ENCODE measurements around the gene MELK. TPM values are rescaled to one million over a fixed set of nuclear protein-coding genes. Genes with fewer than 3 reads are reported as not detected.

The MELK gene
- total and polyA plus RNA-seq, 2 donors (not counting 3 experiments of a cell fraction or from before 2014, with no cell fraction given), result 19.1 to 52.1 TPM

GRCh38 chr9:36535107-36535506 lies 37.6 kb upstream of the MELK start:
- no TSS peak for BruUV-seq (replicated peaks)
- POLR2A ChIA-PET, result interaction anchor here (0.7 kb wide), 1 partner anchor 216 kb away, joined by 6 read pairs; no protein-coding TSS in a partner anchor

More at GRCh38 chr9:36535107-36535506, 37.6 kb upstream of the MELK start:
- Histone ChIP-seq H3K27ac (ENCODE audit: insufficient read depth, low read depth, low read length) (no peak overlapping the region), H3K4me2 (ENCODE audit: insufficient read depth, low read length) (no peak overlapping the region), H3K9ac (replicated peaks; ENCODE audit: extremely low read depth, insufficient read depth, low read length) (no peak overlapping the region), H3K79me2 (ENCODE audit: control insufficient read depth, insufficient read depth, low read length) (no peaks in the 10 kb centered on the region), H3K9me1 (replicated peaks; ENCODE audit: control insufficient read depth, extremely low read depth, insufficient read depth, low read length) (no peaks in the 10 kb centered on the region), H2AFZ (ENCODE audit: low read depth, low read length) (no peak overlapping the region), H3K4me3 (replicated peaks in 1 of 3; ENCODE audit: insufficient read depth in 1 of 3, low read depth in 1 of 3, low read length in 3 of 3) (no peak overlapping the region), H4K20me1 (replicated peaks; ENCODE audit: control insufficient read depth, extremely low read depth, insufficient read depth, low read length) (no peaks in the 10 kb centered on the region), H3K27me3 (ENCODE audit: control insufficient read depth in 2 of 2, insufficient read depth in 2 of 2, low read length in 2 of 2) (peaks cover 1 to 6% of the 10 kb centered on the region in 2 experiments), H3K9me3 (replicated peaks; ENCODE audit: control insufficient read depth, insufficient read depth, low read length) (no peaks in the 10 kb centered on the region), H3K4me1 (ENCODE audit: control insufficient read depth, extremely low read depth, insufficient read depth, low read length) (peaks cover 4% of the 10 kb centered on the region), H3K36me3 (ENCODE audit: control insufficient read depth in 2 of 2, extremely low read depth in 1 of 2, insufficient read depth in 2 of 2, low read length in 2 of 2) (no peaks in the 10 kb centered on the region)
- DNase-seq (ENCODE audit: low read depth, low spot score), result no peak
- CTCF ChIA-PET, result no interaction called here
- intact Hi-C loops (cut with micrococcal nuclease) (no loop called here), dilution Hi-C loops (cut with MboI; ENCODE audit: extremely low pct_ligation_motif_present, low sequenced_read_pairs) (no loop called here)
- FAIRE-seq, result no peak
- TF ChIP-seq POLR2A (IDR thresholded peaks at IDR 0.05; ENCODE audit: low read depth, low read length) (no peak), CTCF (IDR thresholded peaks at IDR 0.05; ENCODE audit: extremely low read depth in 1 of 2, insufficient read depth in 1 of 2, low read depth in 1 of 2, low read length in 2 of 2) (no peak), POLR2AphosphoS5 (IDR thresholded peaks at IDR 0.05; ENCODE audit: insufficient read depth, low read depth, low read length) (no peak), GATA2 (IDR thresholded peaks at IDR 0.05; ENCODE audit: insufficient read depth, insufficient read length, low read depth, low read length) (no peak), EZH2 (IDR thresholded peaks at IDR 0.05; ENCODE audit: borderline replicate concordance, low read depth, low read length, severe bottlenecking) (no peak), MYC (IDR thresholded peaks at IDR 0.05; ENCODE audit: low read depth, low read length) (no peak), FOS (IDR thresholded peaks at IDR 0.05; ENCODE audit: borderline replicate concordance, insufficient read depth, low read length) (no peak), JUN (IDR thresholded peaks at IDR 0.05; ENCODE audit: borderline replicate concordance, insufficient read depth, insufficient read length, low read depth) (no peak)
- TF ChIP-seq, protein P1, sequence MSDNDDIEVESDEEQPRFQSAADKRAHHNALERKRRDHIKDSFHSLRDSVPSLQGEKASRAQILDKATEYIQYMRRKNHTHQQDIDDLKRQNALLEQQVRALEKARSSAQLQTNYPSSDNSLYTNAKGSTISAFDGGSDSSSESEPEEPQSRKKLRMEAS (IDR thresholded peaks at IDR 0.05; ENCODE audit: insufficient read depth, insufficient read length), result no peak

All from endothelial cell of umbilical vein (primary cell).